Osteocyte (in vitro differentiated cells): Measurements from ENCODE around the gene RAP2A. TPM values are rescaled to one million over a fixed set of nuclear protein-coding genes. Genes with fewer than 3 reads are reported as not detected.

Source experiments
- DNase-seq: peaks from one replicate; pipeline ENCODE4 v3.0.0; 2021; ENCODE audit warnings: mixed read lengths; ENCODE audit not compliant: unreplicated experiment; ENCODE audit errors: extremely low spot score
- H3K27ac Mint-ChIP-seq: one replicate; pipeline ENCODE4 v1.8.0; 2021; ENCODE audit warnings: mild to moderate bottlenecking, mixed read lengths; ENCODE audit not compliant: unreplicated experiment
- H3K27me3 Mint-ChIP-seq: one replicate; pipeline ENCODE4 v1.8.0; 2021; ENCODE audit warnings: mixed read lengths; ENCODE audit not compliant: unreplicated experiment
- H3K36me3 Mint-ChIP-seq: one replicate; pipeline ENCODE4 v1.8.0; 2021; ENCODE audit warnings: mixed read lengths; ENCODE audit not compliant: unreplicated experiment
- H3K4me1 Mint-ChIP-seq: one replicate; pipeline ENCODE4 v1.8.0; 2021; ENCODE audit warnings: mixed read lengths; ENCODE audit not compliant: unreplicated experiment
- H3K4me3 Mint-ChIP-seq: one replicate; pipeline ENCODE4 v1.8.0; 2021; ENCODE audit warnings: mild to moderate bottlenecking, moderate library complexity, mixed read lengths; ENCODE audit not compliant: unreplicated experiment
- H3K9me3 Mint-ChIP-seq: one replicate; pipeline ENCODE4 v1.8.0; 2021; ENCODE audit warnings: mixed read lengths; ENCODE audit not compliant: unreplicated experiment
- CTCF ChIP-seq: fragments of 200-600 bp; sonication (generic); IDR thresholded peaks from 2 replicates; pipeline ENCODE4 v1.5.0; 2021; ENCODE audit warnings: antibody characterized with exemption, mild to moderate bottlenecking, moderate library complexity
- total RNA-seq: library from RNA; stranded (reverse); gene quantifications from 2 replicates; pipeline ENCODE4 v1.2.1, GENCODE V29; 2021

Gene RAP2A
- total RNA-seq, 1 donor from 2014 or later = 27.9 TPM

- Mint-ChIP-seq H3K27me3 (peaks cover 34% of the 10 kb centered on the region), H3K9me3 (peaks cover 17% of the 10 kb centered on the region), H3K4me3 (no peak overlapping the region), H3K36me3 (no peaks in the 10 kb centered on the region), H3K27ac (no peak overlapping the region), H3K4me1 (peaks cover 8% of the 10 kb centered on the region)
- no peak for DNase-seq
- TF ChIP-seq CTCF = no peak
Observed at GRCh38 chr13:97506511-97506910, 72.5 kb downstream of the RAP2A start.

GRCh38 chr13:97512732-97513131 lies 78.8 kb downstream of the RAP2A start:
- no peak overlapping the region for H3K4me3 Mint-ChIP-seq
- peaks cover 25% of the 10 kb centered on the region for H3K9me3 Mint-ChIP-seq
- no peaks in the 10 kb centered on the region for H3K36me3 Mint-ChIP-seq
- H3K27me3 Mint-ChIP-seq = peaks cover 20% of the 10 kb centered on the region
- no peak for DNase-seq
- H3K4me1 Mint-ChIP-seq = no peaks in the 10 kb centered on the region
- no peak overlapping the region for H3K27ac Mint-ChIP-seq
- no peak for TF ChIP-seq CTCF

GRCh38 chr13:97515643-97516042 lies 81.7 kb downstream of the RAP2A start:
- no peak for DNase-seq
- Mint-ChIP-seq H3K4me1 (no peaks in the 10 kb centered on the region), H3K27me3 (peaks cover 21% of the 10 kb centered on the region), H3K27ac (no peak overlapping the region), H3K36me3 (no peaks in the 10 kb centered on the region), H3K9me3 (peaks cover 18% of the 10 kb centered on the region), H3K4me3 (no peak overlapping the region)
- no peak for TF ChIP-seq CTCF

GRCh38 chr13:97517967-97518366 lies 84.0 kb downstream of the RAP2A start:
- Mint-ChIP-seq H3K27ac (no peak overlapping the region), H3K4me1 (no peaks in the 10 kb centered on the region), H3K4me3 (no peak overlapping the region), H3K27me3 (peaks cover 18% of the 10 kb centered on the region), H3K36me3 (no peaks in the 10 kb centered on the region), H3K9me3 (peaks cover 7% of the 10 kb centered on the region)
- DNase-seq = no peak
- TF ChIP-seq CTCF = no peak

Other genes starting within 250 kb of the RAP2A start
- 66.6 and 71.8 TPM in 2 replicates for gene MBNL2, start 211.8 kb upstream of the RAP2A start, total RNA-seq